NCI-H1417 treated with DMSO at 0.1 percent for 48 hours (cell line): ENCODE results near the gene GPR162.
"Not testable (repeated sequence)": the region's sequence is repeated elsewhere in the genome, so short reads cannot be mapped to it uniquely, and the experiment has no call there.

Experiments used
- DNase-seq: peaks from one replicate; lab custom pipeline; 2025; lab: John Stamatoyannopoulos, UW

The GPR162 gene

GRCh38 chr12:6854036-6854435 lies 32.4 kb downstream of the GPR162 start:
- no peak for DNase-seq

GRCh38 chr12:6855322-6855721 lies 33.7 kb downstream of the GPR162 start:
- DNase-seq, result no peak

GRCh38 chr12:6858799-6859198 lies 37.2 kb downstream of the GPR162 start:
- no peak for DNase-seq

- DNase-seq, result no peak
Measured at GRCh38 chr12:6860116-6860515, 38.5 kb downstream of the GPR162 start.

- no peak for DNase-seq
Measured at GRCh38 chr12:6860942-6861341, 39.3 kb downstream of the GPR162 start.

- DNase-seq, result no peak
Measured at GRCh38 chr12:6861391-6861790, 39.8 kb downstream of the GPR162 start.

GRCh38 chr12:6863033-6863432 lies 41.4 kb downstream of the GPR162 start:
- no peak for DNase-seq

- DNase-seq, result no peak
Measured at GRCh38 chr12:6863586-6864321, 42.1 kb downstream of the GPR162 start.

- DNase-seq, result not testable (repeated sequence)
Measured at GRCh38 chr12:6865307-6865706, 43.7 kb downstream of the GPR162 start.

- DNase-seq, result no peak
Measured at GRCh38 chr12:6866163-6866919, 44.7 kb downstream of the GPR162 start.

- DNase-seq, result no peak
Measured at GRCh38 chr12:6866920-6867412, 45.3 kb downstream of the GPR162 start.

GRCh38 chr12:6867413-6868210 lies 46.0 kb downstream of the GPR162 start, which contains the start of gene TPI1:
Gene TPI1 (plus strand): TSS chr12:6867531. CDS start chr12:6867567, 36 bp downstream.
- DNase-seq, result peak; percentile 55

- no peak for DNase-seq
Measured at GRCh38 chr12:6868211-6869048, 46.8 kb downstream of the GPR162 start.

- peak; percentile 8 for DNase-seq
Measured at GRCh38 chr12:6869049-6870021, 47.7 kb downstream of the GPR162 start.

GRCh38 chr12:6870304-6870703 lies 48.7 kb downstream of the GPR162 start:
- DNase-seq, result not testable (repeated sequence)

- DNase-seq, result no peak
Measured at GRCh38 chr12:6871052-6871957, 49.7 kb downstream of the GPR162 start.

- no peak for DNase-seq
Measured at GRCh38 chr12:6872073-6873048, 50.7 kb downstream of the GPR162 start.
